ENCODE measurements around the gene DERL2.

The DERL2 gene

DNA sequence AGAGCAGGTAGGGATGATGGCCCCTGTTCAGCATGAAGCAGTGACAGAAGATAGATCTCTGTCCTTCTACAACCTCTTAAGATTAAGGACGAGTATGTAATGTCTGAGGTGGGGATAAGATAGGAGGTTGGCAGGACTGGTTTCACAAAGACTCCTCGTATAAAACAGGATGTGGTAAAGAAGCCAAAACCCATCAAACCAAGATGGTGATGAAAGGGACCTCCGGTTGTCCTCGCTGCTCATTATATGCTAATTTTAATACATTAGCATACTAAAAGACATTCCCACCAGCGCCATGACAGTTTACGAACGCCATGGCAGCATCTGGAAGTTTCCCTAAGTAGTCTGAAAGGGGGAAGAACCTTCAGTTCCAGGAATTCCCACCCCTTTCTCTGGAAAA is 27.6 kb upstream of the DERL2 start:
- FAIRE-seq: no peak

DNA sequence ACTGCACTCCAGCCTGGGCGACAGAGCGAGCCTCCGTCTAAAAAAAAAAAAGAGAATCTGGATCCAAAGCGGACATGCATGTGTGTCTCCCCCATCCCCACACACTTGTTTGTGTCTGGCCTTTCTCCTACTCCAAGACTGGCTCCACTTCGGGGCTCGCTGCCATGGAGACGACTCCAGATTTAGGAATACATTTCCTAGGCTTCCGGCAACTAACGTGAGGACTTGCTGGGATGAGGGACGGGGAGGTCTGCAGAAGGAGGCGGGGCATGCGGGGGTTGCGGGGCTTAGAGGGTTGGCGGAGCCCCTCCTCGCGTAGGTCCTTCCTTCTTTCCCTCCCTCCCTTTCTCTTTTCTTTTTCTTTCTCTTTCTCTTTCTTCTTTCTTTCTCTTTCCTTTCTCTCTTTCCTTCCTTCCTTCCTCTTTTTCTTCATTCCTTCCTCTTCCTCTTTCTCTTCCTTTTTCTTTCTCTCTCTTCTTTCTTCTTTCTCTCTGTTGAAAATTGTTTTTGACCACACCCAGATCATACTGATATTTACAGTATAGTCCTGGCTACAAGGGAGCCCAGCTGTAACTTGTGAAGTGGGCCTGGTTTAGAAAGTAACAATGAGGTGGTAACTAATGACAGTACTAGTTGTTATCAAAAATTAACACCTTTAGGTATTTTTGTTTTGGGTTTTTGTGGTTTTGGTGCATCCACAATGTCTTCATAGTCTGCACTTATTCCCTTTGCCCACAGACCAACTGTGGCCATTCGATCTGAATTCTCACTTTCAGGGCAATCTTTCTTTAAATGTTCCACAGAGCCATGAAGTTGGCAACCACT is 25.6 kb upstream of the DERL2 start:
- DNase-seq (ENCODE audit: insufficient read length, low spot score) (no peak), FAIRE-seq (no peak)
- TF ChIP-seq, protein P1, sequence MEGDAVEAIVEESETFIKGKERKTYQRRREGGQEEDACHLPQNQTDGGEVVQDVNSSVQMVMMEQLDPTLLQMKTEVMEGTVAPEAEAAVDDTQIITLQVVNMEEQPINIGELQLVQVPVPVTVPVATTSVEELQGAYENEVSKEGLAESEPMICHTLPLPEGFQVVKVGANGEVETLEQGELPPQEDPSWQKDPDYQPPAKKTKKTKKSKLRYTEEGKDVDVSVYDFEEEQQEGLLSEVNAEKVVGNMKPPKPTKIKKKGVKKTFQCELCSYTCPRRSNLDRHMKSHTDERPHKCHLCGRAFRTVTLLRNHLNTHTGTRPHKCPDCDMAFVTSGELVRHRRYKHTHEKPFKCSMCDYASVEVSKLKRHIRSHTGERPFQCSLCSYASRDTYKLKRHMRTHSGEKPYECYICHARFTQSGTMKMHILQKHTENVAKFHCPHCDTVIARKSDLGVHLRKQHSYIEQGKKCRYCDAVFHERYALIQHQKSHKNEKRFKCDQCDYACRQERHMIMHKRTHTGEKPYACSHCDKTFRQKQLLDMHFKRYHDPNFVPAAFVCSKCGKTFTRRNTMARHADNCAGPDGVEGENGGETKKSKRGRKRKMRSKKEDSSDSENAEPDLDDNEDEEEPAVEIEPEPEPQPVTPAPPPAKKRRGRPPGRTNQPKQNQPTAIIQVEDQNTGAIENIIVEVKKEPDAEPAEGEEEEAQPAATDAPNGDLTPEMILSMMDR (IDR thresholded peaks at IDR 0.05; ENCODE audit: insufficient read depth, missing control alignments): no peak

More for the DNA sequence above, 27.6 kb upstream of the DERL2 start:
- TF ChIP-seq, protein P1 (IDR thresholded peaks at IDR 0.05; ENCODE audit: insufficient read depth, missing control alignments): no peak
- DNase-seq (ENCODE audit: insufficient read length, low spot score): no peak

DNA sequence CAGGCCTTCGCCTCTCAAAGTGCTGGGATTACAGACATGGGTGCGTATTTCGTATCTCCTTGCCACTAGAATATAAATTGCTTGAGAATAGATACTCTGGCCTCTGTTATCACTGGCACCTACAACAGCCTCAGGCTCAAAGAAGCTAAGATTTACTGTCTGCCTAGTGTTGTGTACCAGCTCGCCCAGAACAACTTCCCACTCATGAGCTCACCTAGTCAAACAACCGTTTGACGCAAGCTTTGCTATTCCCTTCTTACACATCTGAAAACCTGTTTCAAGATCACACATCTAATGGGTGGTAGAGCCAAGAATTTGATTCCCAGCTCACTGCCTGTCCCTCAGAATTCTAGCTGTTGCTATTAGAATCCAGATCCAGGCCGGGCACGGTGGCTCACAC is 24.8 kb upstream of the DERL2 start:
- DNase-seq (ENCODE audit: insufficient read length, low spot score): no peak
- FAIRE-seq: no peak
- TF ChIP-seq, protein P1 (IDR thresholded peaks at IDR 0.05; ENCODE audit: insufficient read depth, missing control alignments): no peak

DNA sequence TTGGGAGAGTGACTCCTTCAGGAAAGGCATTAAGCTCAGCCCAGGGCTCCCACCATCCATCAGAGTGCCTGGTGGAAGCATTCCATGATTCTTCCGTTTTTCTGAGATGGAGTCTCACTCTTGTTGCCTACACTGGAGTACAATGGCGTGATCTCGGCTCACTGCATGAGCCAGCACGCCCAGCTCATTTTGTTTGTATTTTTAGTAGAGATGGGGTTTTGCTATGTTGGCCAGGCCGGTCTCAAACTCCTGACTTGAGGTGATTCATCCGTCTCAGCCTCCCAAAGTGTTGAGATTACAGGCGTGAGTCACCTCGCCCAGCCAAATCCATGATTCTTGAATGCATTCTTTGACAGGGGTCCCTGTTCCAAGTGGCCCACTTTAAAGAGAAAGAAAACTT is 23.5 kb upstream of the DERL2 start:
- DNase-seq (ENCODE audit: insufficient read length, low spot score) (no peak), FAIRE-seq (no peak)
- TF ChIP-seq, protein P1 (IDR thresholded peaks at IDR 0.05; ENCODE audit: insufficient read depth, missing control alignments): no peak

DNA sequence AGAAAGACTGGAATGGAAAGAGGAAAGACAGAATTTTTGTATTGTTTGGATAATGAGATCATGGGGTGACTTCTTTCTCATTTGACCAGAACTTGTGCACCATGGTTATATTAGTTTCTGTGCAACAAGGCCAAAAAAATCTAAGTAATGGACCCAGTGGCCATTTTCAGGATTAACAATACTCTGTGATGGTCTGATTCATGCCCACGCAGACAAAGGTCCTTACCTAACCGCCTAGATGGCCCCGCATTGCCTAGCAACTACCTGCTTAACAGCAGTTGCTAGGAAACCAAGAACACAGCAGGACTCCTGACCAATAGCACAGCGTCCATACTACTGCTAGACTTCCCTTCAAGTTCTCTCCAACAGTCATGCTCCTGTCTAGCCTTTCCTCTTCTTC is 22.8 kb upstream of the DERL2 start:
- TF ChIP-seq, protein P1 (IDR thresholded peaks at IDR 0.05; ENCODE audit: insufficient read depth, missing control alignments): no peak
- no peak for DNase-seq (ENCODE audit: insufficient read length, low spot score)
- no peak for FAIRE-seq

DNA sequence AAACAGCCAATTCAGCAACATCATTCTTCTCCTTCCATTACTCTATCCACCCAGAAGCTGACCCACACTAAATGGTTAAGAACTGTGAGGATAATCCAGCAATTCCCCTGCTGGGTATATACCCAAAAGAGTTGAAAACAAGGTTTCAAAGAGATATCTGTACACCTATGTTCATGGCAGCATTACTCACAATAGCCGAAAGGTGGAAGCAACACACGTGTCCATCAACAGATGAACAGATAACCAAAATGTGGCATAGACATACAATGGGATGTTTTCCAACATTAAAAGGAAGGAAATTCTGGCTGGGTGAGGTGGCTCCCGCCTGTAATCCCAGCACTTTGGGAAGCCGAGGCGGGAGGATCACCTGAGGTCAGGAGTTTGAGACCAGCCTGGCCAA is 20.3 kb upstream of the DERL2 start:
- FAIRE-seq (no peak), DNase-seq (ENCODE audit: insufficient read length, low spot score) (no peak)
- TF ChIP-seq, protein P1 (IDR thresholded peaks at IDR 0.05; ENCODE audit: insufficient read depth, missing control alignments): no peak

DNA sequence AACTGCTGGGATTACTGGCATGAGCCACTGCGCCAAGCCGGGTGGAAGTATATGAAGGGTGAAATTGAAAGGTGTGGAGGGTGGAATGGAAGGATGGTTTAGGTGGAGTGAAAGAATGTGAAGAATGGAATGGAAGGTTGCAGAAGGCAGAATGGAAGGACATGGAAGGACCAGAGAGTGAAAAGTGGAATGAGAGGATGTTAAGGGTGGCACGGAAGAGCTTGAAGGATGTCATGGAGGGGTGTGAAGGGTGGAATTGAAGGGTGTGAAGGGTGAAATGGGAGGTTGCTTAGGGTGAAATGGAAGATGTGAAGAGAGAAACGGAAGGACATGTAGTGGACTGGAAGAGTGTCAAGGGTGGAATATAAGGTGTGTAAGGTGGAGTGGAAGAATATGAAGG is 16.6 kb upstream of the DERL2 start:
- TF ChIP-seq, protein P1 (IDR thresholded peaks at IDR 0.05; ENCODE audit: insufficient read depth, missing control alignments): no peak
- DNase-seq (ENCODE audit: insufficient read length, low spot score) (no peak), FAIRE-seq (no peak)

Data from D721Med (cell line).